GM21515 (cell line): Measurements from ENCODE around the gene KIF4A.

Experiments
- ATAC-seq: cut with Tn5 transposase; IDR thresholded peaks from one replicate; pipeline ENCODE4 v1.9.1; 2021; ENCODE audit not compliant: unreplicated experiment

Gene KIF4A

GRCh38 chrX:70437921-70438665, 148.2 kb downstream of the KIF4A start:
- ATAC-seq = no peak

- ATAC-seq = no peak
Measured at GRCh38 chrX:70439016-70439415, 149.1 kb downstream of the KIF4A start.

- ATAC-seq = no peak
Measured at GRCh38 chrX:70442224-70442623, 152.3 kb downstream of the KIF4A start.

- no peak for ATAC-seq
Measured at GRCh38 chrX:70444326-70444945, 154.5 kb downstream of the KIF4A start, which contains the start of gene DLG3. TSS of gene DLG3 (plus strand) at chrX:70444835. CDS start at chrX:70445202, 367 bp downstream.

GRCh38 chrX:70444946-70445656, 155.2 kb downstream of the KIF4A start:
- no peak for ATAC-seq

- no peak for ATAC-seq
Measured at GRCh38 chrX:70445951-70446350, 156.0 kb downstream of the KIF4A start.

GRCh38 chrX:70446380-70447350, 156.8 kb downstream of the KIF4A start:
- no peak for ATAC-seq

- ATAC-seq = no peak
Measured at GRCh38 chrX:70449457-70449966, 159.6 kb downstream of the KIF4A start.

- peak; percentile 41 for ATAC-seq
Measured at GRCh38 chrX:70452143-70452733, 162.3 kb downstream of the KIF4A start.

- ATAC-seq = no peak
Measured at GRCh38 chrX:70453024-70453618, 163.2 kb downstream of the KIF4A start.

GRCh38 chrX:70454441-70455365, 164.8 kb downstream of the KIF4A start:
- ATAC-seq = peak; percentile 53

- ATAC-seq = no peak
Measured at GRCh38 chrX:70455366-70456202, 165.7 kb downstream of the KIF4A start.

GRCh38 chrX:70456256-70456655, 166.4 kb downstream of the KIF4A start:
- ATAC-seq = no peak

- no peak for ATAC-seq
Measured at GRCh38 chrX:70461026-70461425, 171.1 kb downstream of the KIF4A start.

GRCh38 chrX:70464051-70464450, 174.1 kb downstream of the KIF4A start:
- no peak for ATAC-seq

- no peak for ATAC-seq
Measured at GRCh38 chrX:70466968-70467367, 177.1 kb downstream of the KIF4A start.

- ATAC-seq = no peak
Measured at GRCh38 chrX:70468709-70469108, 178.8 kb downstream of the KIF4A start.
